Thyroid gland (tissue), 4 donors: ENCODE results near the gene POLK.

Source experiments
- POLR2A ChIP-seq, 2 donors: fragments of 450-650 bp; IDR thresholded peaks; one replicate each; pipeline ENCODE4 v1.6.1; 2017; ENCODE audit warnings: antibody characterized with exemption in 2 of 2, mild to moderate bottlenecking in 2 of 2, moderate library complexity in 1 of 2
- TF ChIP-seq, protein P1 (sequence below), 6 experiments: fragments of 200-600 bp in 3 of 6; fragments of 450-650 bp in 3 of 6; sonication (generic) in 3 of 6; IDR thresholded peaks; one replicate each; pipeline ENCODE4 v1.5.1; 2016 to 2019; ENCODE audit warnings: antibody characterized with exemption in 6 of 6, mild to moderate bottlenecking in 2 of 6, inconsistent platforms in 1 of 6, moderate library complexity in 1 of 6

DNA sequence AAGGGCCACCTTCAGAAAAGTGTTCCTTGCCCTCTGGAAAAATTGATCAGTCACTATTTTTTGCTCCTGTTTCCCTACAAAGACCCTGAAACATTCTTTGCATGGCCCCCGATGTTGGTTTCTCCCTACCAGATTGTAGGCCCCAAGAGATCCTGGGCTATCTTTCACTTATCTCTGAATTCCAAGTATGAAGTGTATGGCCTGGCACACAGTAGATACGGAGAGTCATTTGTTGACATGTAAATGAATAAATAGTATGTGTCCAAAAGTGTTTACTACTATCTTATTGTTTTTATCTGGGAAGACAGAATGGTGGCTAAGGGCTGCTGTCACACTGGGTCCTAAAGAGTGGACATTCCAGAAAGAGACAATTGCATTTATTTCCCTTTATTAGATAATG, 92.1 kb downstream of the POLK start:
- TF ChIP-seq, protein P1, sequence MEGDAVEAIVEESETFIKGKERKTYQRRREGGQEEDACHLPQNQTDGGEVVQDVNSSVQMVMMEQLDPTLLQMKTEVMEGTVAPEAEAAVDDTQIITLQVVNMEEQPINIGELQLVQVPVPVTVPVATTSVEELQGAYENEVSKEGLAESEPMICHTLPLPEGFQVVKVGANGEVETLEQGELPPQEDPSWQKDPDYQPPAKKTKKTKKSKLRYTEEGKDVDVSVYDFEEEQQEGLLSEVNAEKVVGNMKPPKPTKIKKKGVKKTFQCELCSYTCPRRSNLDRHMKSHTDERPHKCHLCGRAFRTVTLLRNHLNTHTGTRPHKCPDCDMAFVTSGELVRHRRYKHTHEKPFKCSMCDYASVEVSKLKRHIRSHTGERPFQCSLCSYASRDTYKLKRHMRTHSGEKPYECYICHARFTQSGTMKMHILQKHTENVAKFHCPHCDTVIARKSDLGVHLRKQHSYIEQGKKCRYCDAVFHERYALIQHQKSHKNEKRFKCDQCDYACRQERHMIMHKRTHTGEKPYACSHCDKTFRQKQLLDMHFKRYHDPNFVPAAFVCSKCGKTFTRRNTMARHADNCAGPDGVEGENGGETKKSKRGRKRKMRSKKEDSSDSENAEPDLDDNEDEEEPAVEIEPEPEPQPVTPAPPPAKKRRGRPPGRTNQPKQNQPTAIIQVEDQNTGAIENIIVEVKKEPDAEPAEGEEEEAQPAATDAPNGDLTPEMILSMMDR (IDR thresholded peaks at IDR 0.05) = no peak
- no peak for TF ChIP-seq POLR2A (IDR thresholded peaks at IDR 0.05)
